HL-60 (cell line): Measurements from ENCODE around the gene RPUSD3.

Source experiments
- DNase-seq, 2 experiments: peaks; one replicate each; pipeline ENCODE4 v3.0.0-alpha.2; 2010 to 2020; ENCODE audit warnings: low read depth in 1 of 2, low spot score in 1 of 2
- H3K27ac ChIP-seq: fragments of 250-450 bp; sonication (Bioruptor Pico); replicated peaks from 2 replicates; pipeline ENCODE4 v1.5.1; 2020; ENCODE audit warnings: mild to moderate bottlenecking, moderate library complexity
- H3K27me3 ChIP-seq: fragments of 250-450 bp; sonication (Bioruptor Pico); 2 replicates; pipeline ENCODE4 v1.5.1; 2021; ENCODE audit warnings: mild to moderate bottlenecking, moderate library complexity; ENCODE audit not compliant: insufficient read depth, poor library complexity, severe bottlenecking
- H3K4me3 ChIP-seq: replicated peaks from 2 replicates; pipeline ENCODE4 v1.5.1; 2011; ENCODE audit warnings: mild to moderate bottlenecking, control low read depth, low read length; ENCODE audit not compliant: insufficient read depth
- CTCF ChIP-seq: IDR thresholded peaks from one replicate; pipeline ENCODE4 v1.5.1; 2011; ENCODE audit warnings: low read length, control low read depth, inconsistent platforms; ENCODE audit not compliant: insufficient read depth
- GABPA ChIP-seq: IDR thresholded peaks from 2 replicates; pipeline ENCODE4 v1.6.1; 2012; ENCODE audit warnings: low read depth
- POLR2AphosphoS5 ChIP-seq: IDR thresholded peaks from 2 replicates; pipeline ENCODE4 v1.6.1; 2012; ENCODE audit warnings: low read depth
- SPI1 ChIP-seq: IDR thresholded peaks from 2 replicates; pipeline ENCODE4 v1.6.1; 2012; ENCODE audit warnings: low read depth, mild to moderate bottlenecking, borderline replicate concordance
- TF ChIP-seq, protein P1 (sequence below): IDR thresholded peaks from 2 replicates; pipeline ENCODE4 v1.6.1; 2012; ENCODE audit warnings: low read depth; ENCODE audit not compliant: insufficient replicate concordance

The RPUSD3 gene

DNA sequence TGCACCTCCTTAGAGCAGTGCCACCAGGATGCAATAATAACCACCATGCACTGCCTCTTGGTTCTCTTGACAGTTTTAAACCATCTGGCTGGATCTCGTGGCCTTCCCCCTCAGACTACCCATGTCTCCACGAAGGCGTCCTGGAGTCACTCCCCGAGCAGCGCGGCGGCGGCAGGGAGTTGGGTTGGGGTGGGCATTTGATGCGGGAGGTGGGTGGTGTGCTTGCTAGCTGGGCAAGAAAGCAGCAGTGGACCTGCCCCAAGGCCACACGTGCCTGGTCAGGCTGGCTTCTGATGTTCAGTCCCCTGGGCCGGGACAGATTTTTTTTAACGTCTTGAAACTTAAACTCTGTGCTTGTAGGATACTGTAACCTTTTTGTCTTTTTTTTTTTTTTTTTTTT lies 37.7 kb downstream of the RPUSD3 start:
- H3K27ac ChIP-seq = no peak overlapping the region
- no peaks in the 10 kb centered on the region for H3K27me3 ChIP-seq
- DNase-seq = no peak
- no peak overlapping the region for H3K4me3 ChIP-seq
- TF ChIP-seq POLR2AphosphoS5 = no peak
- TF ChIP-seq, protein P1, sequence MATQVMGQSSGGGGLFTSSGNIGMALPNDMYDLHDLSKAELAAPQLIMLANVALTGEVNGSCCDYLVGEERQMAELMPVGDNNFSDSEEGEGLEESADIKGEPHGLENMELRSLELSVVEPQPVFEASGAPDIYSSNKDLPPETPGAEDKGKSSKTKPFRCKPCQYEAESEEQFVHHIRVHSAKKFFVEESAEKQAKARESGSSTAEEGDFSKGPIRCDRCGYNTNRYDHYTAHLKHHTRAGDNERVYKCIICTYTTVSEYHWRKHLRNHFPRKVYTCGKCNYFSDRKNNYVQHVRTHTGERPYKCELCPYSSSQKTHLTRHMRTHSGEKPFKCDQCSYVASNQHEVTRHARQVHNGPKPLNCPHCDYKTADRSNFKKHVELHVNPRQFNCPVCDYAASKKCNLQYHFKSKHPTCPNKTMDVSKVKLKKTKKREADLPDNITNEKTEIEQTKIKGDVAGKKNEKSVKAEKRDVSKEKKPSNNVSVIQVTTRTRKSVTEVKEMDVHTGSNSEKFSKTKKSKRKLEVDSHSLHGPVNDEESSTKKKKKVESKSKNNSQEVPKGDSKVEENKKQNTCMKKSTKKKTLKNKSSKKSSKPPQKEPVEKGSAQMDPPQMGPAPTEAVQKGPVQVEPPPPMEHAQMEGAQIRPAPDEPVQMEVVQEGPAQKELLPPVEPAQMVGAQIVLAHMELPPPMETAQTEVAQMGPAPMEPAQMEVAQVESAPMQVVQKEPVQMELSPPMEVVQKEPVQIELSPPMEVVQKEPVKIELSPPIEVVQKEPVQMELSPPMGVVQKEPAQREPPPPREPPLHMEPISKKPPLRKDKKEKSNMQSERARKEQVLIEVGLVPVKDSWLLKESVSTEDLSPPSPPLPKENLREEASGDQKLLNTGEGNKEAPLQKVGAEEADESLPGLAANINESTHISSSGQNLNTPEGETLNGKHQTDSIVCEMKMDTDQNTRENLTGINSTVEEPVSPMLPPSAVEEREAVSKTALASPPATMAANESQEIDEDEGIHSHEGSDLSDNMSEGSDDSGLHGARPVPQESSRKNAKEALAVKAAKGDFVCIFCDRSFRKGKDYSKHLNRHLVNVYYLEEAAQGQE = no peak
- TF ChIP-seq SPI1 = no peak
- no peak for TF ChIP-seq GABPA
- TF ChIP-seq CTCF = no peak

DNA sequence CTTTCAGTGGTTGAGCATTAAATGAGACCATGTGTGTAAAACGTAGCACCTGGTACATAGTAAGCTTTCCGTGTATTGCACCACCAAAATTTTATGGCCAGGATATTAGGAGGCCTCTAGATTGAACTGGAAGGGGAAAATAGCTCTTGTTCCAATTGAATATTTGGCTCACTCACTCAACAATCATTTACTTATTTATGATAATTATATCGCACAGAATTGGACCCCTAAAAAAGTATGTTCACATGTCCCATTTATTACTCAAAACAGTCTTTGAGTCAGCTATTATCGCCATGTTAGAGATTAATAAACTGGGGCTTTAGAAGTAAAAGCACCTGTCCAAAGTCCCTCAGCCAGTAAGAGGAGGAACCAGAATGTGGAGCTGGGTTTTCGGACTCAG lies 38.8 kb downstream of the RPUSD3 start:
- no peak overlapping the region for H3K4me3 ChIP-seq
- TF ChIP-seq, protein P1 = no peak
- DNase-seq = no peak
- H3K27me3 ChIP-seq = no peaks in the 10 kb centered on the region
- no peak overlapping the region for H3K27ac ChIP-seq

DNA sequence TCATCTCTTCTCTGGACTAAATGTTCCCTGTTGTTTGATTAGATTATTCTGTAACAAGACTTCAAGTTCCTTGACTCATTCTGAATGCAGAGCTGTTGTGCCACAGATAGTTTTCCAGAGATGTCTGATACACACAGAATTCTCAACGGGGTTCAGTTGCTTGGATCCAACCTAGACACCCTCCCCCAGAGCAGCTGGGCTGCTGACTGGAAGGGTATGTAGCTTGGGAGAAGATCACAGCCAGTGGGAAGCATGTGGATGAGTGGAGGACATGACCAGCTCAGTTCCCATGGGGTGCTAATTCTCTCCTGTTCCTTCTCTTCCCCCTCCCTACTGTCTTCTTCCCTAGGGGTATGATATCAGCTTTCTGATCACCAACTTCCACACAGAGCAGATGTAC lies 40.3 kb downstream of the RPUSD3 start:
- no peak overlapping the region for H3K4me3 ChIP-seq
- TF ChIP-seq GABPA (no peak), SPI1 (no peak), POLR2AphosphoS5 (no peak), CTCF (no peak)
- TF ChIP-seq, protein P1 = no peak
- no peak for DNase-seq
- no peaks in the 10 kb centered on the region for H3K27me3 ChIP-seq
- no peak overlapping the region for H3K27ac ChIP-seq

DNA sequence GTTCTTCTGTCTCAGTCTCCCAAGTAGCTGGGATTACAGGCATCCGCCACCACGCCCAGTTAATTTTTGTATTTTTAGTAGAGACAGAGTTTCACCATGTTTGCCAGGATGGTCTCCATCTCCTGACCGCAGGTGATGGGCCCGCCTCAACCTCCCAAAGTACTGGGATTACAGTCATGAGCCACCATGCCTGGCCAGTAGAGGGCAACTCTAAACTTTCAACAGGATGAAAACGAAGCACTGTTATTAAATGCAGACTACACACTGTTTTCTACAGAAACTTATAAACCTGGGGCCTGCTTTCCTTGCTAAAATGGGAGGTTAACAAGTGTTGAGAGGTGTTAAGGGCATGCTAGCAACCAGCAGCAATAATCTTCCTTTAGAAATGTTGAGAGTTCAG lies 43.3 kb downstream of the RPUSD3 start:
- Histone ChIP-seq H3K4me3 (no peak overlapping the region), H3K27ac (no peak overlapping the region), H3K27me3 (no peaks in the 10 kb centered on the region)
- DNase-seq = no peak
- peak; percentile 4 for TF ChIP-seq CTCF
- no peak for TF ChIP-seq GABPA
- TF ChIP-seq SPI1 = no peak
- TF ChIP-seq, protein P1 = no peak
- no peak for TF ChIP-seq POLR2AphosphoS5
